DMS 273 (cell line): ENCODE measurements around the gene CCDC121.

ENCODE experiments used
- DNase-seq: peaks from one replicate; lab custom pipeline; 2025; ENCODE audit not compliant: unreplicated experiment; lab: John Stamatoyannopoulos, UW

Gene CCDC121

DNA sequence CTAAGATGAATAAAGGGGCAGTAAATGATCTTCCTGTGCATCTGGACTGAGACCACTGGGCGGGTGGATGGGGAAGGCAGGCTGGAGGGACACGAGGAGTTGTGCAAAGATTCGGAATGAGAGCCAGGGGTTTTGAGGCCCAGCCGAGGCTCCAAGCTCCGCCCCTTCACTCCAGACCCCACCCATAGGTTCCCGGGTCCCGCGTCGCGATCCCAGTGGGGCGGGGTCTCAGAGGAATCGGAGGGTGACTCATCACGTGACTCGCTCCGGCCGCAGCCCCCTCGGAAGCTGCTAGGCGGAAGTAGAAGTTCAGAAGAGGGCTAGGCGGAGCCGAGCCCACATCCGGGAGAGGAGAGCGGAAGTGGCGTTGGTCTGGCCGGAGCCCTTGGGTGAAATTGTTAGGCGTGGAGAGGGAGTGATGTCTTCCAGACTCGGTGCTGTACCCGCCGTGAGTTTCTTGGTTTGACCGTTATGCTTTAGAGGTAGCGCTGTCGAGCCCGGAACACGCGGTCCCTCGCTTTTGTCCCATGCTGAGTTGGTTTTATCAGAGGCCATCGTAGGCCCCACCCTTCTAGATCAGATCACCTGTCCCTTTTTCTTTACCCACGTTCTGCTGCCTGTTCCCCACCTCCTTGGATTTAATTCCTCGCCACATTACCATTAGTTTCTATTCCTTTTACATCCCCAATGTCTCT is 46.0 kb downstream of the CCDC121 start, which contains the start of gene ZNF512:
Gene ZNF512, plus strand, starts transcription at position 348 of the 695 bp plus-strand sequence. Its CDS starts 71 bp downstream, at position 419.
- peak; percentile 98 for DNase-seq

DNA sequence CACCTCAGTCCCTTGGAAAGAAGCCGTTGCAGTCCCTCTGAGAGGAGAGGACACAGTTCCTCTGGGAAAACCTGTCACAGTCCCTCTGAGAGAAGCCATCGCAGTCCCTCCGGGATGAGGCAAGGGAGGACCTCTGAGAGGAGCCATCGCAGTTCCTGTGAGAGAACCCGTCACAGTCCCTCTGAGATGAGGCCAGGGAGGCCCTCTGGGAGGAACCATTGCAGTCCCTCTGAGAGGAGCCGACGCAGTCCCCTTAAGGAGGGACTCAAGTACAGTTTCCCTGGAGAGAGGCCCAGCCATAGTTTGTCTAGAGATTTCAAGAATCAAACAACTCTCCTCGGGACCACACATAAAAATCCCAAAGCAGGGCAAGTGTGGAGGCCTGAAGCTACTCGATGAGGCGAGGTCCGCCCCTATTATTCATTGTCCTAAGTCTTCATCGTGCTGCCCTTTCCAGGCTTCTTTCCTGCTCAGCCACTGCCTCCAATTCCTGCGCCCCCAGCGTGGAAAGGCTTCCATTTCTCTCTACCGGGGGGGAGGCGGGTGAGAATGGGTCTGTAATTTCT is 46.6 kb downstream of the CCDC121 start:
- no peak for DNase-seq

DNA sequence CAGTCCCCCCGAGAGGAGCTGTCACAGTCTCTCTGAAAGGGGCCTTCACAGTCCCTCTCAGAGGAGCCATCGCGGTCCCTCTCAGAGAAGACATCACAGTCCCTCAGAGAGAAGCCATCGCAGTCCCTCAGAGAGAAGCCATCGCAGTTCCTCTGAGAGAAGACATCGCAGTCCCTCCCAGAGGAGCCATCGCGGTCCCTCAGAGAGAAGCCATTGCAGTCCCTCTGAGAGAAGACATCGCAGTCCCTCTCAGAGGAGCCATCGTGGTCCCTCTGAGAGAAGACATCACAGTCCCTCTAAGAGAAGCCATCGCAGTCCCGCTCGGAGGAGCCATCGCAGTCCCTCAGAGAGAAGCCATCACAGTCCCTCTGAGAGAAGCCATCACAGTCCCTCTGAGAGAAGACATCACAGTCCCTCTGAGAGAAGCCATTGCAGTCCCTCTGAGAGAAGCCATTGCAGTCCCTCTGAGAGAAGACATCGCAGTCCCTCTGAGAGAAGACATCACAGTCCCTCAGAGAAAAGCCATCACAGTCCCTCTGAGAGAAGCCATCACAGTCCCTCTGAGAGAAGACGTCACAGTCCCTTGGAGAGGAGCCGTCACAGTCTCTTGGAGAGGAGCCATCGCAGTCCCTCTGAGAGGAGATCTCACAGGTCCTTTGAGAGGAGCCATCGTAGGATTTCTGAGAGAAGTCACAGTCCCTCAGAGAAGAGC is 47.2 kb downstream of the CCDC121 start:
- DNase-seq: no peak
